Ovary (tissue), 9 donors: ENCODE measurements around the gene BRINP1. TPM values are rescaled to one million over a fixed set of nuclear protein-coding genes. Genes with fewer than 3 reads are reported as not detected.
"Not testable (repeated sequence)": the region's sequence is repeated elsewhere in the genome, so short reads cannot be mapped to it uniquely, and the experiment has no call there.

Experiments
- DNase-seq, 5 donors: peaks; one replicate each; pipeline ENCODE4 v3.0.0-alpha.2; 2019 to 2020
- H3K27ac ChIP-seq, 2 donors: fragments of 200-600 bp; one replicate each; pipeline versions ENCODE4 v1.5.1 to v1.8.0; 2019 to 2022
- H3K27me3 ChIP-seq: fragments of 200-600 bp; one replicate; pipeline ENCODE4 v1.8.0; 2022
- H3K36me3 ChIP-seq: fragments of 200-600 bp; sonication (generic); one replicate; pipeline ENCODE4 v1.5.1; 2019
- H3K4me1 ChIP-seq: one replicate; pipeline ENCODE4 v1.8.1; 2013; ENCODE audit warnings: mild to moderate bottlenecking, moderate library complexity; ENCODE audit not compliant: insufficient read depth
- H3K4me3 ChIP-seq: fragments of 200-600 bp; sonication (generic); one replicate; pipeline ENCODE4 v1.5.1; 2017
- H3K9me3 ChIP-seq, 2 donors: fragments of 200-600 bp in 1 of 2; sonication (generic) in 1 of 2; one replicate each; pipeline versions ENCODE4 v1.5.1 to v1.8.1; 2013 to 2019; ENCODE audit warnings: mild to moderate bottlenecking in 1 of 2, moderate library complexity in 1 of 2
- CTCF ChIP-seq, 3 donors: fragments of 450-650 bp in 2 of 3; fragments of 200-600 bp in 1 of 3; IDR thresholded peaks; one replicate each; pipeline versions ENCODE4 v1.5.1 to v1.8.0; 2016 to 2022; ENCODE audit warnings: antibody characterized with exemption in 3 of 3, mild to moderate bottlenecking in 1 of 3
- EP300 ChIP-seq: sonication (generic); formaldehyde crosslinking; IDR thresholded peaks from one replicate; pipeline ENCODE4 v1.6.1; 2017; ENCODE audit warnings: antibody characterized with exemption
- POLR2A ChIP-seq: fragments of 450-650 bp; IDR thresholded peaks from one replicate; pipeline ENCODE4 v1.6.1; 2017; ENCODE audit warnings: antibody characterized with exemption, mild to moderate bottlenecking, moderate library complexity
- WGBS, 3 donors: extraction: QIAGEN DNeasy Blood & Tissue Kit in 1 of 3; methylation state at CpG; one replicate each; pipeline versions ENCODE4 v1.1.5 to v1.1.7; 2013 to 2017; 5-methylcytosine and 5-hydroxymethylcytosine counted together
- intact Hi-C, 4 donors: fragments of 100-400 bp; cut with DNase I; formaldehyde crosslinking; loops; one replicate each; pipeline versions ENCODE4 v1.11.0 to v1.15.1; 2022 to 2023
- polyA plus RNA-seq, 2 donors: library from polyadenylated mRNA; stranded (reverse); fragments of 200-250 nt in 1 of 2; fragments of 350-450 nt in 1 of 2; fragmentation: Illumina TruSeq in 1 of 2; extraction: RNeasy Lipid Tissue Mini Kit (QIAGEN cat#74804) in 1 of 2; gene quantifications; one replicate each; pipeline ENCODE4 v1.2.3, GENCODE V29; 2013 to 2014
- total RNA-seq, 7 donors: library from RNA; depleted of rRNA in 2 of 7; stranded (reverse); fragments of >200 nt in 2 of 7; fragmentation: NEBNext Ultra II Directional in 3 of 7; extraction: Animal tissue kit (Norgen Biotek cat#: 25700) in 3 of 7; gene quantifications; one replicate each; pipeline versions ENCODE4 v1.1.0 to v1.2.4, GENCODE V29; 2016 to 2023
- donor health status: DM: no; HTN: no; CAD: no; lungs with moderate emphysema.
- donor health status: DM: no; HTN: no; CAD: no.
- donor health status: Bipolar disorder and iron deficiency.
- donor health status: DM: yes; HTN: yes; CAD: no.
- donor health status: DM: no; HTN: no; CAD: no.
- donor health status: DM: yes; HTN: yes; CAD: no.

Gene BRINP1
- total and polyA plus RNA-seq, 9 donors = 0.08 to 0.32 (median 0.13) TPM; not detected in 6

GRCh38 chr9:119180897-119181296, 188.3 kb downstream of the BRINP1 start:
- intact Hi-C loops = no loop called here
- no peaks in the 10 kb centered on the region for H3K9me3 ChIP-seq
- no peaks in the 10 kb centered on the region for H3K27me3 ChIP-seq
- no peaks in the 10 kb centered on the region for H3K4me1 ChIP-seq
- no peak for DNase-seq
- WGBS, 3 donors = 82 to 85% (median 85%) methylated on average over 3 of the region's 3 CpGs
- H3K27ac ChIP-seq = no peak overlapping the region
- no peak for TF ChIP-seq CTCF (IDR thresholded peaks at IDR 0.05)
- no peak for TF ChIP-seq EP300
- TF ChIP-seq POLR2A = no peak
- no peak overlapping the region for H3K4me3 ChIP-seq
- no peaks in the 10 kb centered on the region for H3K36me3 ChIP-seq

DNA sequence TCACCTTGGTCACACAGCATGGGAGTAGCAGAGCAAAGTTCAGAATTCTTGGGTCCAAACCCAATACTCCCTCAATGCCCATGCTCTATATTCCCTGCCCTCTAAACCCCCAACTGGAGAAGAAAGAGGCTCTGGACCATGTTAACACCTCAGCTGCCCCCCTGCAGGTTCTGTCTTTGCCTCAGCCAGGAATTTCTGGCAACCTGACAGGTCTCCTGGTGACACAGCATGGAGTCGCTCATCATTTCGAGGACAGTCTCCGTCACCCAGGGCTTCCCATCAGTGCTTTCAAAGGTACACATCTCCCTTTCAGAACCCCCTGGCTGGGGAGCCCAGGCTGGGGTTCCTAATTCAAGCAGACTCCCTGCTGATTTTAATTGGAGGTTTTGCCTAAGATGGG, 189.5 kb downstream of the BRINP1 start:
- Histone ChIP-seq H3K27me3 (no peaks in the 10 kb centered on the region), H3K36me3 (no peaks in the 10 kb centered on the region), H3K4me3 (no peak overlapping the region), H3K9me3 (no peaks in the 10 kb centered on the region), H3K4me1 (no peaks in the 10 kb centered on the region), H3K27ac (no peak overlapping the region)
- no peak for DNase-seq
- WGBS, 3 donors = 62 to 82% (median 79%) methylated on average over 3 of the region's 3 CpGs
- intact Hi-C loops = no loop called here
- TF ChIP-seq POLR2A (no peak), CTCF (IDR thresholded peaks at IDR 0.05) (no peak), EP300 (no peak)

GRCh38 chr9:119177196-119177595, 192.0 kb downstream of the BRINP1 start:
- DNase-seq = no peak
- H3K4me1 ChIP-seq = no peaks in the 10 kb centered on the region
- H3K9me3 ChIP-seq = no peaks in the 10 kb centered on the region
- H3K27ac ChIP-seq = no peak overlapping the region
- TF ChIP-seq EP300 (no peak), POLR2A (no peak), CTCF (IDR thresholded peaks at IDR 0.05) (no peak)
- intact Hi-C loops = no loop called here
- H3K36me3 ChIP-seq = no peaks in the 10 kb centered on the region
- WGBS, 3 donors = 75 to 85% (median 78%) methylated on average over 9 of the region's 9 CpGs
- no peaks in the 10 kb centered on the region for H3K27me3 ChIP-seq
- H3K4me3 ChIP-seq = no peak overlapping the region

DNA sequence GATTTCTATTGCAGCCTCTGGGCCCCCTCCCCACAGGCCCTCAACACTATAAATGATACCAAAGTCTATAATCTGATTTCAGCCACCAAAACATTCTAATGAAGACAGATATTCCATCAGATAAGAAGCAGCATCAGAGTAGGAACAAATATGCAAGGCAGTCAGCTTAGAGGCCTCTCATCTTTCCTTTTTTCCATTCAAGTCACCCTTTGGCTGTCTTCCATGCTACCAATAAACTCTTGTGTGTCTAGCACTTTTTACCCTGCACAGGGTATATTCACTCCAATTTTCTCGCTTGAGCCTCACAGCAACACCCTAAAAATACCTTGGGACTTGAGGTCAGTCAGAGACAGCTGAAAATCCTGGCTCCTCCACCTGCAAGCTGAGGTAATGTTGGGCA, 193.7 kb downstream of the BRINP1 start:
- no peaks in the 10 kb centered on the region for H3K27me3 ChIP-seq
- no peak for TF ChIP-seq POLR2A
- TF ChIP-seq EP300 = no peak
- no peak for TF ChIP-seq CTCF (IDR thresholded peaks at IDR 0.05)
- H3K9me3 ChIP-seq = no peaks in the 10 kb centered on the region
- 80 to 88% (median 84%) methylated on average over 1 of the region's 1 CpG for WGBS, 3 donors
- no peak overlapping the region for H3K4me3 ChIP-seq
- intact Hi-C loops = no loop called here
- no peaks in the 10 kb centered on the region for H3K4me1 ChIP-seq
- H3K27ac ChIP-seq = no peak overlapping the region
- DNase-seq = no peak
- no peaks in the 10 kb centered on the region for H3K36me3 ChIP-seq

GRCh38 chr9:119169222-119169621, 200.0 kb downstream of the BRINP1 start:
- H3K4me3 ChIP-seq, H3K9me3 ChIP-seq, intact Hi-C loops, H3K27me3 ChIP-seq, H3K36me3 ChIP-seq, DNase-seq, H3K4me1 ChIP-seq, H3K27ac ChIP-seq: not testable (repeated sequence)
- WGBS, 3 donors = 14 to 32% (median 28%) methylated on average over 23 to 27 of the region's 27 CpGs
